Panc1 (cell line): Measurements from ENCODE around the gene BCL11B. TPM values are rescaled to one million over a fixed set of nuclear protein-coding genes. Genes with fewer than 3 reads are reported as not detected.

Experiments used
- ATAC-seq: fragments of 200-7000 bp; cut with Tn5 transposase; 2 replicates; pipeline ENCODE4 v1.9.1; 2020; ENCODE audit warnings: mild to moderate bottlenecking, moderate library complexity
- BruUV-seq: library from RNA; stranded (reverse); fragments of 400-500 nt; replicated peaks from 2 replicates; lab custom pipeline; 2021; lab: Mats Ljungman, UMichigan
- CTCF ChIA-PET: fragments of 300-600 bp; sonication (Branson Sonifier 250); formaldehyde crosslinking; loops from one replicate; lab custom pipeline; 2022; ENCODE audit warnings: antibody characterized with exemption; lab: Charles Lee
- POLR2A ChIA-PET: fragments of 300-600 bp; sonication (Branson Sonifier 250); formaldehyde crosslinking; loops from one replicate; lab custom pipeline; 2022; ENCODE audit warnings: antibody characterized with exemption; lab: Charles Lee
- DNase-seq: peaks from one replicate; pipeline ENCODE4 v3.0.0-alpha.2; 2010; ENCODE audit warnings: low read depth, low spot score
- H3K27ac ChIP-seq: 2 replicates; pipeline ENCODE4 v1.5.1; 2011; ENCODE audit warnings: mild to moderate bottlenecking, low read length, inconsistent platforms
- H3K27me3 ChIP-seq: fragments of 200-500 bp; sonication (Bioruptor generic); 2 replicates; pipeline ENCODE4 v1.6.0; 2014; ENCODE audit warnings: low read length, inconsistent platforms; ENCODE audit not compliant: control insufficient read depth, insufficient read depth
- H3K36me3 ChIP-seq: fragments of 200-500 bp; sonication (Bioruptor generic); 2 replicates; pipeline ENCODE4 v1.5.1; 2014; ENCODE audit warnings: inconsistent platforms, mild to moderate bottlenecking, low read length, moderate library complexity; ENCODE audit not compliant: control insufficient read depth, insufficient read depth
- H3K4me1 ChIP-seq: 2 replicates; pipeline ENCODE4 v1.5.1; 2011; ENCODE audit warnings: inconsistent platforms, mild to moderate bottlenecking, low read length, moderate library complexity; ENCODE audit not compliant: control insufficient read depth, insufficient read depth
- H3K4me3 ChIP-seq, 2 experiments: 2 replicates each; pipeline ENCODE4 v1.5.1; 2011 to 2012; ENCODE audit warnings: low read depth in 2 of 2, low read length in 2 of 2, mild to moderate bottlenecking in 2 of 2, inconsistent platforms in 1 of 2, moderate library complexity in 1 of 2
- H3K9me3 ChIP-seq: fragments of 200-500 bp; sonication (Bioruptor generic); 2 replicates; pipeline ENCODE4 v1.5.1; 2014; ENCODE audit warnings: low read depth, mild to moderate bottlenecking, inconsistent platforms, low read length, moderate library complexity; ENCODE audit not compliant: control insufficient read depth, insufficient read depth
- POLR2AphosphoS5 ChIP-seq: IDR thresholded peaks from 2 replicates; pipeline ENCODE4 v1.6.1; 2012; ENCODE audit warnings: mild to moderate bottlenecking, low read depth, low read length, moderate library complexity
- SIN3A ChIP-seq: IDR thresholded peaks from 2 replicates; pipeline ENCODE4 v1.6.1; 2012; ENCODE audit warnings: low read depth, mild to moderate bottlenecking, low read length, moderate library complexity, borderline replicate concordance; ENCODE audit not compliant: insufficient read depth
- TCF7L2 ChIP-seq: IDR thresholded peaks from 2 replicates; pipeline ENCODE4 v1.6.1; 2011; ENCODE audit warnings: mild to moderate bottlenecking, low read depth, low read length, inconsistent platforms
- in situ Hi-C: cut with HindIII; loops from 2 replicates; pipeline ENCODE4 v1.10.0; 2016; ENCODE audit warnings: low sequenced_read_pairs, low pct_unique_long_range_greater_than_20kb
- intact Hi-C: fragments of 100-400 bp; cut with micrococcal nuclease; formaldehyde crosslinking; loops from one replicate; pipeline ENCODE4 v1.10.0; 2022; ENCODE audit not compliant: unreplicated experiment
- total RNA-seq: library from RNA; stranded (reverse); gene quantifications from one replicate; pipeline ENCODE4 v1.2.1, GENCODE V29; 2021; ENCODE audit not compliant: unreplicated experiment
- TF ChIP-seq, protein P1 (sequence below): fragments of 450-650 bp; IDR thresholded peaks from 2 replicates; pipeline ENCODE4 v1.5.1; 2017; ENCODE audit warnings: mild to moderate bottlenecking
- TF ChIP-seq, protein P2 (sequence below), 2 experiments: IDR thresholded peaks; 2 replicates each; pipeline ENCODE4 v1.6.1; 2011 to 2012; ENCODE audit warnings: low read depth in 2 of 2, control low read depth in 1 of 2, low read length in 1 of 2, mild to moderate bottlenecking in 1 of 2, moderate library complexity in 1 of 2; ENCODE audit not compliant: insufficient read depth in 1 of 2

The BCL11B gene
- total RNA-seq, 1 experiment from 2014 or later, result 0.23 TPM

DNA sequence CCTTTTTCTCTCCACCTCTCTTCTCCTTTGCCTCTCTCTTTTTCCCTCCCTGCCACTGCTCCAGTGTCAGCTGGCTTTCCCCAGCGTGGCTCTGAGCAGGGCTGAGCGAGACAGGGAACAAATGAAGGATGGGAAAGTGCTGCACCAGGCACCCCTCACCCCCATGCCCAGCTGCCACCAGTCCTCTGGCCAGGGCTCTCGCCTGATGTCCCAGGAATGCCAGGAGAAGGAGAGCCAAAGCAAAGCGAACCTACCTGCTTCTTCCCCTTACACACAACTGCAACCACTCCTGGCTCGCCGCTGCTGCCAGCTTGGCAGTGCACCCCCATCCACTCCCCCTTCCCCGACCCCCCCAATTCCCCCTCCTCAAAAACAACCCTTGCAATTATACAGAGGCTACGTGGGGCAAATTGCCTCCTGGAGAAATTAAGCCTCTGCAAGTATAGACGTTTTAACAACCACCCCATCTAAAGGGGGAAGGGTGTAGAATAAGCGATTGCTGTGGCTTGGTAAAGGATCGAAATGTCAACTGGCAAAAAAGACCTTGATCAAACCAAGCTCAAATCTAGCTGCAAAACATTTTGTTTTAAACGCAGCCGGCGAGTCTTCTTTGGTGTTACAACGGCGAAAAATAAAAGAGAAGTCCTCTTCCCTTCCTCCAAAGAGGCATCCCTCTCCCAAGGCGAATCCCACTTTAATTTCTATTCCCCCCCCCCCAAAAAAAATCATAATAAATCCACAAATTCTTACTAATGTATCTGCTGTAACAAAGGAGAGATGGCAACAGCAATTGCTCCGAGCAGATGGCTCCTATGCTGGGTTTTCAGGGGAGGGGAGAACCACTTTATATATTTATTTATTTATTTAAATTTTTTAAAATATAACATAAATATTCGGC, 2.9 kb downstream of the BCL11B start:
- Histone ChIP-seq H3K4me1 (peaks cover 2% of the 10 kb centered on the region; the same call in 1 of the 2 replicates), H3K36me3 (no peaks in the 10 kb centered on the region), H3K4me3 (no peak overlapping the region), H3K27me3 (peaks cover 13% of the 10 kb centered on the region), H3K27ac (no peak overlapping the region), H3K9me3 (no peaks in the 10 kb centered on the region)
- no peak for TF ChIP-seq TCF7L2
- TF ChIP-seq, protein P1, sequence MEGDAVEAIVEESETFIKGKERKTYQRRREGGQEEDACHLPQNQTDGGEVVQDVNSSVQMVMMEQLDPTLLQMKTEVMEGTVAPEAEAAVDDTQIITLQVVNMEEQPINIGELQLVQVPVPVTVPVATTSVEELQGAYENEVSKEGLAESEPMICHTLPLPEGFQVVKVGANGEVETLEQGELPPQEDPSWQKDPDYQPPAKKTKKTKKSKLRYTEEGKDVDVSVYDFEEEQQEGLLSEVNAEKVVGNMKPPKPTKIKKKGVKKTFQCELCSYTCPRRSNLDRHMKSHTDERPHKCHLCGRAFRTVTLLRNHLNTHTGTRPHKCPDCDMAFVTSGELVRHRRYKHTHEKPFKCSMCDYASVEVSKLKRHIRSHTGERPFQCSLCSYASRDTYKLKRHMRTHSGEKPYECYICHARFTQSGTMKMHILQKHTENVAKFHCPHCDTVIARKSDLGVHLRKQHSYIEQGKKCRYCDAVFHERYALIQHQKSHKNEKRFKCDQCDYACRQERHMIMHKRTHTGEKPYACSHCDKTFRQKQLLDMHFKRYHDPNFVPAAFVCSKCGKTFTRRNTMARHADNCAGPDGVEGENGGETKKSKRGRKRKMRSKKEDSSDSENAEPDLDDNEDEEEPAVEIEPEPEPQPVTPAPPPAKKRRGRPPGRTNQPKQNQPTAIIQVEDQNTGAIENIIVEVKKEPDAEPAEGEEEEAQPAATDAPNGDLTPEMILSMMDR, result no peak
- TF ChIP-seq, protein P2, sequence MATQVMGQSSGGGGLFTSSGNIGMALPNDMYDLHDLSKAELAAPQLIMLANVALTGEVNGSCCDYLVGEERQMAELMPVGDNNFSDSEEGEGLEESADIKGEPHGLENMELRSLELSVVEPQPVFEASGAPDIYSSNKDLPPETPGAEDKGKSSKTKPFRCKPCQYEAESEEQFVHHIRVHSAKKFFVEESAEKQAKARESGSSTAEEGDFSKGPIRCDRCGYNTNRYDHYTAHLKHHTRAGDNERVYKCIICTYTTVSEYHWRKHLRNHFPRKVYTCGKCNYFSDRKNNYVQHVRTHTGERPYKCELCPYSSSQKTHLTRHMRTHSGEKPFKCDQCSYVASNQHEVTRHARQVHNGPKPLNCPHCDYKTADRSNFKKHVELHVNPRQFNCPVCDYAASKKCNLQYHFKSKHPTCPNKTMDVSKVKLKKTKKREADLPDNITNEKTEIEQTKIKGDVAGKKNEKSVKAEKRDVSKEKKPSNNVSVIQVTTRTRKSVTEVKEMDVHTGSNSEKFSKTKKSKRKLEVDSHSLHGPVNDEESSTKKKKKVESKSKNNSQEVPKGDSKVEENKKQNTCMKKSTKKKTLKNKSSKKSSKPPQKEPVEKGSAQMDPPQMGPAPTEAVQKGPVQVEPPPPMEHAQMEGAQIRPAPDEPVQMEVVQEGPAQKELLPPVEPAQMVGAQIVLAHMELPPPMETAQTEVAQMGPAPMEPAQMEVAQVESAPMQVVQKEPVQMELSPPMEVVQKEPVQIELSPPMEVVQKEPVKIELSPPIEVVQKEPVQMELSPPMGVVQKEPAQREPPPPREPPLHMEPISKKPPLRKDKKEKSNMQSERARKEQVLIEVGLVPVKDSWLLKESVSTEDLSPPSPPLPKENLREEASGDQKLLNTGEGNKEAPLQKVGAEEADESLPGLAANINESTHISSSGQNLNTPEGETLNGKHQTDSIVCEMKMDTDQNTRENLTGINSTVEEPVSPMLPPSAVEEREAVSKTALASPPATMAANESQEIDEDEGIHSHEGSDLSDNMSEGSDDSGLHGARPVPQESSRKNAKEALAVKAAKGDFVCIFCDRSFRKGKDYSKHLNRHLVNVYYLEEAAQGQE (IDR thresholded peaks at IDR 0.05; ENCODE audit: insufficient read depth in 1 of 2, low read depth in 2 of 2, low read length in 1 of 2), result no peak
- TF ChIP-seq POLR2AphosphoS5, result no peak
- no peak for TF ChIP-seq SIN3A
- ChIA-PET POLR2A (no interaction called here), CTCF (interaction anchor here (0.6 kb wide), 1 partner anchor 145 kb away, joined by 3 read pairs; no protein-coding TSS in a partner anchor)
- intact Hi-C loops (loop anchor here (5.0 kb wide), 1 partner anchor 147 kb away; no protein-coding TSS in a partner anchor), in situ Hi-C loops (no loop called here)
- DNase-seq (no peak), ATAC-seq (no peak)
- no TSS peak for BruUV-seq

DNA sequence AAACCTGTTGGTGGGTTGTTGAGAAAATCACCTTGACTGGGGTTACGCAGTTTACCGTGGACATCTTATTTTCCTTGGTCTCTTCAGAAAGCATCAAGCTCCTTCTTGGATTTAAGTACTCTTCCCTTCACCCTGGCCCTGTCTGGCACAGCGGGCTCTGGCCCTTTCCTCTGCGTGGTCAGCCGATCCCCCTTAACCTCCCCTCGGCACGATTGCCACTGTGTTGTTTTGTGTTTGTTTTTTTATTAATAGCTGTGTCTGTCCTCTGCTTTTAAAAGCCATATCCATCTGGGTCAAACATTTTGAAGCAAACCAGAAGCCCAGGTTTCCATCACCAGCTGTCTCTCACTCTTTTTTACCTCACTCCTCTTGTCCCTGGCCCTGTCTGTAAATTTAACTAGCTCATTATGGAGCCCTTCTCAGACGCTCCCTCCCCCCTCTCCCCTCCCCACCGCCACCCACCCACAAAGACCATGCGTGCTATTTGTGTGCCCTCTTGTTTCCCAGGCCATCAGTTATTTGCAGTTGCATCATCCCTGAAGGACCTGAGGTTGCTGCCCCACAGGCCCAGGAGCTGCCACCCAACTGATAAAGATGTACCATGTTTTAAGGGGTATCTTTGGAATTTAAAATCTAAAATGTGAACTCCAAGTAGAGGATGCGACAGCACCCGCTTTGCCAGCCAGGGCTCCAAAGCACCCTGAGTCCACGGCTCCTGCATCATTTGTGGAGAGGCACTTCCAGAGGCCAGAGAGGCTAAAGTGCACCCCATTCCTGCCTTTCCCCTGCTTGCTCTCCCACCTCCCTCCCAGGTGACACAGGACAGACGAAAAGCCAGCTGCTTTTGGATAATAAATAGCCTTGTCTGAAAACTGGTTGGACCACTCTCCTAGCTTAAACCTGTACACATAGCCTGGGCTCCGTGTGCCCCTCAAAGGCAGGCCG, 3.9 kb downstream of the BCL11B start:
- H3K27me3 ChIP-seq, result peaks cover 13% of the 10 kb centered on the region

More for the DNA sequence above, 3.9 kb downstream of the BCL11B start:
- Histone ChIP-seq H3K27ac (no peak overlapping the region), H3K4me1 (peaks cover 2% of the 10 kb centered on the region; the same call in 1 of the 2 replicates), H3K4me3 (no peak overlapping the region), H3K36me3 (no peaks in the 10 kb centered on the region), H3K9me3 (no peaks in the 10 kb centered on the region)
- ATAC-seq (no peak), DNase-seq (no peak)
- ChIA-PET CTCF (no interaction called here), POLR2A (interaction anchor here (0.7 kb wide), 1 partner anchor 958 kb away, joined by 3 read pairs; no protein-coding TSS in a partner anchor)
- intact Hi-C loops, result loop anchor here (5.0 kb wide), 1 partner anchor 146 kb away; no protein-coding TSS in a partner anchor
- in situ Hi-C loops, result no loop called here
- TF ChIP-seq, protein P1, result no peak
- TF ChIP-seq SIN3A (no peak), POLR2AphosphoS5 (no peak), TCF7L2 (no peak)
- TF ChIP-seq, protein P2 (IDR thresholded peaks at IDR 0.05; ENCODE audit: insufficient read depth in 1 of 2, low read depth in 2 of 2, low read length in 1 of 2), result no peak
- no TSS peak for BruUV-seq
